Measurements from ENCODE around the gene FUT3.

DNA sequence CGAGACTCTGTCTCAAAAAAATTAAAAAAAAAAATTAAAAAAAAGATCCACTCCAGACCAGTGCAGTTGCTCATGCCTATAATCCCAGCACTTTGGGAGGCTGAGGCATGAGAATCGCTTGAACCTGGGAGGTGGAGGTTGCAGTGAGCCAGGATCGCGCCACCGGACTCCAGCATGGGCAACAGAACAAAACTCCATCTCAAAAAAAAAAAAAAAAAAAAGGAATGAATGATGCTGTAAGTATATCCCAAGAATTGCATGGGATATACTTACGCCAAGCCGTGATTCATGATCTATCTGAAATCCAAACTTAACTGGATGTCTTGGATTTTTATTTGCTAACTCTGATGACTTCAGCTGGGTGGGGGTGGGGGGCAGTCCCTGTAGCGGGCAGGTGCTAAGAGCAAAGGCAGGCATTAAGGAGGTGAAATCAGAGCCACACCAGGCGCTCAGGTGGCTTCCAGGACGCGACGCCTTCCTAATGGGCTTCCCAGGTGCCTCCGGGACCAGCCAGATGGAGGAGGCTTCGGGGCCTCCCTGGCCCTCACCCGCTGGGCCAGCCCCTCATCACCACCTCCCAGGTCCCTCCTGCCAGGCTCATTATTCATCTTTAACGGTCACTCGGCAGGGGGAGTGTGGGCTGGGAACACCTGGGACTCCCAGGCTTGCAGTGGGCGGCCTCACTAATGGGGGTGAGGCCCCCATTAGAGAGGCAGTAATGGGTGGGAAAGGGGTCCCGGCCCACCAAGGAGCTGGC is 30.5 kb upstream of the FUT3 start:
- TF ChIP-seq, protein P1, sequence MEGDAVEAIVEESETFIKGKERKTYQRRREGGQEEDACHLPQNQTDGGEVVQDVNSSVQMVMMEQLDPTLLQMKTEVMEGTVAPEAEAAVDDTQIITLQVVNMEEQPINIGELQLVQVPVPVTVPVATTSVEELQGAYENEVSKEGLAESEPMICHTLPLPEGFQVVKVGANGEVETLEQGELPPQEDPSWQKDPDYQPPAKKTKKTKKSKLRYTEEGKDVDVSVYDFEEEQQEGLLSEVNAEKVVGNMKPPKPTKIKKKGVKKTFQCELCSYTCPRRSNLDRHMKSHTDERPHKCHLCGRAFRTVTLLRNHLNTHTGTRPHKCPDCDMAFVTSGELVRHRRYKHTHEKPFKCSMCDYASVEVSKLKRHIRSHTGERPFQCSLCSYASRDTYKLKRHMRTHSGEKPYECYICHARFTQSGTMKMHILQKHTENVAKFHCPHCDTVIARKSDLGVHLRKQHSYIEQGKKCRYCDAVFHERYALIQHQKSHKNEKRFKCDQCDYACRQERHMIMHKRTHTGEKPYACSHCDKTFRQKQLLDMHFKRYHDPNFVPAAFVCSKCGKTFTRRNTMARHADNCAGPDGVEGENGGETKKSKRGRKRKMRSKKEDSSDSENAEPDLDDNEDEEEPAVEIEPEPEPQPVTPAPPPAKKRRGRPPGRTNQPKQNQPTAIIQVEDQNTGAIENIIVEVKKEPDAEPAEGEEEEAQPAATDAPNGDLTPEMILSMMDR (IDR thresholded peaks at IDR 0.05; ENCODE audit: low read length) = no peak
- TF ChIP-seq EZH2 (IDR thresholded peaks at IDR 0.05; ENCODE audit: borderline replicate concordance, low read length) = no peak

All from OCI-LY1 (cell line).